Heart right ventricle (tissue), 16 donors: ENCODE measurements around the gene CD83. TPM values are rescaled to one million over a fixed set of nuclear protein-coding genes. Genes with fewer than 3 reads are reported as not detected.

Experiments used
- ATAC-seq, 8 donors: fragments of 200-7000 bp; cut with Tn5 transposase; one replicate each; pipeline ENCODE4 v1.9.1; 2020; ENCODE audit warnings: mild to moderate bottlenecking in 8 of 8, moderate library complexity in 8 of 8, moderate number of reproducible peaks in 1 of 8
- DNase-seq, 2 donors: peaks; one replicate each; pipeline ENCODE4 v3.0.0-alpha.2; 2020
- H3K27ac ChIP-seq, 10 donors: fragments of 200-600 bp; sonication (generic) in 2 of 10; one replicate each; pipeline versions ENCODE4 v1.5.0 to v1.8.0; 2020 to 2022; ENCODE audit warnings: mild to moderate bottlenecking in 3 of 10
- H3K27me3 ChIP-seq, 7 donors: fragments of 200-600 bp; one replicate each; pipeline ENCODE4 v1.8.0; 2021 to 2022; ENCODE audit warnings: mild to moderate bottlenecking in 2 of 7
- H3K36me3 ChIP-seq, 9 donors: fragments of 200-600 bp; sonication (generic) in 1 of 9; one replicate each; pipeline versions ENCODE4 v1.5.0 to v1.8.0; 2020 to 2022; ENCODE audit warnings: mild to moderate bottlenecking in 2 of 9
- H3K4me1 ChIP-seq, 9 donors: fragments of 200-600 bp; sonication (generic) in 1 of 9; one replicate each; pipeline versions ENCODE4 v1.5.0 to v1.8.0; 2020 to 2022; ENCODE audit warnings: mild to moderate bottlenecking in 4 of 9
- H3K4me3 ChIP-seq, 10 donors: fragments of 200-600 bp; sonication (generic) in 2 of 10; one replicate each; pipeline versions ENCODE4 v1.5.0 to v1.8.0; 2020 to 2022; ENCODE audit warnings: mild to moderate bottlenecking in 7 of 10, moderate library complexity in 2 of 10
- H3K9me3 ChIP-seq, 11 donors: fragments of 200-600 bp in 10 of 11; sonication (generic) in 2 of 11; one replicate each; pipeline versions ENCODE4 v1.5.0 to v1.8.0; 2013 to 2022; ENCODE audit warnings: mild to moderate bottlenecking in 2 of 11, control low read depth in 1 of 11, moderate library complexity in 1 of 11
- WGBS, 2 donors: extraction: QIAGEN DNeasy Blood & Tissue Kit; methylation state at CpG; one replicate each; pipeline ENCODE4 v1.1.7; 2013; ENCODE audit warnings: inconsistent platforms in 1 of 2; 5-methylcytosine and 5-hydroxymethylcytosine counted together
- intact Hi-C, 10 donors: fragments of 100-400 bp; cut with DNase I; formaldehyde crosslinking; loops; one replicate each; pipeline versions ENCODE4 v1.11.1 to v1.14.2; 2022
- polyA plus RNA-seq, 2 donors: library from polyadenylated mRNA; stranded (reverse); fragments of 200-250 nt; gene quantifications; one replicate each; pipeline ENCODE4 v1.2.3, GENCODE V29; 2013
- total RNA-seq, 10 donors: library from RNA; stranded (reverse); fragmentation: NEBNext Ultra II Directional in 3 of 10; extraction: Animal tissue kit (Norgen Biotek cat#: 25700) in 3 of 10; gene quantifications; one replicate each; pipeline versions ENCODE4 v1.2.1 to v1.2.4, GENCODE V29; 2021 to 2023
- TF ChIP-seq, protein P1 (sequence below), 9 donors: fragments of 200-600 bp; sonication (generic) in 2 of 9; IDR thresholded peaks; one replicate each; pipeline versions ENCODE4 v1.5.0 to v1.8.0; 2021 to 2022; ENCODE audit warnings: antibody characterized with exemption in 9 of 9, mild to moderate bottlenecking in 5 of 9, moderate library complexity in 1 of 9
- donor health status: Arrhythmogenic right ventricular cardiomyopathy.
- donor health status: ischemic (EF 13 %, LVEDD 7.1; RV severe dilation, severe dysfunction).
- donor health status: healthy with polysubstance abuse.
- donor health status: DM: no; HTN: yes; CAD: no.
- donor health status: DM: no; HTN: no; CAD: no.
- donor health status: ischemic (EF 25% LVEDD 6.9; RV normal size, moderate dysfunction).
- donor health status: ischemic (EF 25% LVEDD 5.7; RV mildly dilated, moderate dysfunction).
- donor health status: healthy.
- donor health status: DM: yes; HTN: yes; CAD: no.
- donor health status: Ischemic cardiomyopathy.
- donor health status: ischemic (EF 35%, LVEDD 5.7; RV mildly dilated, moderate dysfunction).
- donor health status: nonischemic (EF 11% LVEDD 7.7; RV severe dilation, severe dysfunction).
- donor health status: DM: yes; HTN: yes; CAD: no.
- donor health status: PGD.
- donor health status: ischemic (EF 29% LVEDD 5.4; RV normal size, mild dysfunction).
- donor health status: nonischemic (EF 23%, LVEDD 6.1; RV moderate dilation, normal function).

CD83 gene
- total and polyA plus RNA-seq, 12 donors, result 0.68 to 7.5 (median 1.6) TPM

DNA sequence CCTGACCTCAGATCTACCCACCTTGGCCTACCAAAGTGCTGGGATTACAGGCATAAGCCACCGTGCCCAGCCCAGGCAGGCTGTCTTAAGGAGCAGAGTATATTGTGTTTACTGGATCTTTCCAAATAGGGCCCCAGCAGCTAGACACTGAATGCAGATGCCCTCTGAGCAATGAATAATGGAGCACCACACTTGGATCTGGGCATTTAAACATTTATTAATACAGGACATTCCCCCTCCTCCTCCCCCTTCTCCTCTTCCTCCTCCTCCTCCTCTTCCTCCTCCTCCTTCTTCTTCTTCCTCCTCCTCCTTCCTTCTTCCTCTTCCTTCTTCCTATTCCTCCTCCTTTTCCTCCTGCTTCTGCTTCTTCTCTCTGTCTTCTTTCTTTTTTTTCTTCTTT is 34.2 kb downstream of the CD83 start:
- intact Hi-C loops, result no loop called here
- Histone ChIP-seq H3K27me3 (no peaks in the 10 kb centered on the region), H3K27ac (no peak overlapping the region), H3K9me3 (no peaks in the 10 kb centered on the region), H3K4me3 (no peak overlapping the region), H3K36me3 (no peaks in the 10 kb centered on the region), H3K4me1 (peaks cover 0 to 8% (median 0%) of the 10 kb centered on the region in 9 donors)
- TF ChIP-seq, protein P1, sequence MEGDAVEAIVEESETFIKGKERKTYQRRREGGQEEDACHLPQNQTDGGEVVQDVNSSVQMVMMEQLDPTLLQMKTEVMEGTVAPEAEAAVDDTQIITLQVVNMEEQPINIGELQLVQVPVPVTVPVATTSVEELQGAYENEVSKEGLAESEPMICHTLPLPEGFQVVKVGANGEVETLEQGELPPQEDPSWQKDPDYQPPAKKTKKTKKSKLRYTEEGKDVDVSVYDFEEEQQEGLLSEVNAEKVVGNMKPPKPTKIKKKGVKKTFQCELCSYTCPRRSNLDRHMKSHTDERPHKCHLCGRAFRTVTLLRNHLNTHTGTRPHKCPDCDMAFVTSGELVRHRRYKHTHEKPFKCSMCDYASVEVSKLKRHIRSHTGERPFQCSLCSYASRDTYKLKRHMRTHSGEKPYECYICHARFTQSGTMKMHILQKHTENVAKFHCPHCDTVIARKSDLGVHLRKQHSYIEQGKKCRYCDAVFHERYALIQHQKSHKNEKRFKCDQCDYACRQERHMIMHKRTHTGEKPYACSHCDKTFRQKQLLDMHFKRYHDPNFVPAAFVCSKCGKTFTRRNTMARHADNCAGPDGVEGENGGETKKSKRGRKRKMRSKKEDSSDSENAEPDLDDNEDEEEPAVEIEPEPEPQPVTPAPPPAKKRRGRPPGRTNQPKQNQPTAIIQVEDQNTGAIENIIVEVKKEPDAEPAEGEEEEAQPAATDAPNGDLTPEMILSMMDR (IDR thresholded peaks at IDR 0.05), result no peak
- no peak for ATAC-seq
- WGBS, 2 donors, result 85 to 90% methylated on average over 1 of the region's 1 CpG
- no peak for DNase-seq

DNA sequence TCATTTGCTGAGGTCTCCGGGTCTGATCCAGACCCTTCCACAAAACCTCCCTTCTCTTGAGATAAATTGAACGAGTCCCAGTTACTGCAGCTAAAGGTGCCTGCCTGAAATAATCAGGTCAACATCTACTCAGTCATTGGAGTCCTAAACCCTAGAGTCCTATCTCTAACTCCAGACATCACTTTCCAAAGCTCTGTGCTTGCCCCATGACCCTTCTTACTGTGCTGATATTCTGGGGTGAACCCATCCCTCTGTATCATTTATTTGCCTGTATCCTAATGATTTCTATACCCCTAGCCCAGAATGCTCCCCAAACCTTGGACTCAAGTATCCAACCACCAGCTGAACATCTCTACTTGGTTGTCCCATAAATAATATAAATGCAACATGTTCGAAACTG is 35.7 kb downstream of the CD83 start:
- WGBS, 2 donors, result 88 to 90% methylated on average over 3 of the region's 3 CpGs
- Histone ChIP-seq H3K27me3 (no peaks in the 10 kb centered on the region), H3K4me3 (no peak overlapping the region), H3K36me3 (no peaks in the 10 kb centered on the region), H3K4me1 (peaks cover 0 to 8% (median 0%) of the 10 kb centered on the region in 9 donors), H3K27ac (no peak overlapping the region), H3K9me3 (no peaks in the 10 kb centered on the region)
- intact Hi-C loops, result no loop called here
- no peak for ATAC-seq
- DNase-seq, result no peak
- TF ChIP-seq, protein P1 (IDR thresholded peaks at IDR 0.05), result no peak

DNA sequence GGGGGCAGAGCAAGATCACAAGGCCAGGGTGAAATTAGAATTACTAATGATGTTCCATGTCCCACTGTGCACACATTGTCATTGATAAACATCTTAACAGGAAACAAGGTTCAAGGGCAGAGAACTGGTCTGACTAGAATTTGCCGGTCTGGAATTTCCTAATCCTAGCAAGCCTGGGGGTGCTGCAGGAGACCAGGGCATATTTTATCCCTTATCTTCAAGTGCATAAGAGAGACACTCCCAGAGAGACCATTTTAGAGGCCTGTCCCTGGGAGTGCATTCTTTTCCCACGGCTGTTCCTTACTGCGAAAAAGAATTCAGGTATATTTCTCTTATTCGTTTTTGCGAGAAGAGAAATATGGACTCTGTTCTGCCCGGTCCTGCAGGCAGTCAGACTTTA is 41.5 kb downstream of the CD83 start:
- DNase-seq (no peak), ATAC-seq (no peak)
- Histone ChIP-seq H3K9me3 (peaks cover 0 to 10% (median 0%) of the 10 kb centered on the region in 11 donors), H3K36me3 (no peaks in the 10 kb centered on the region), H3K27ac (no peak overlapping the region), H3K4me1 (peaks cover 0 to 6% (median 0%) of the 10 kb centered on the region in 9 donors), H3K27me3 (no peaks in the 10 kb centered on the region), H3K4me3 (no peak overlapping the region)
- 86 to 90% methylated on average over 6 of the region's 6 CpGs for WGBS, 2 donors
- intact Hi-C loops, result no loop called here
- TF ChIP-seq, protein P1 (IDR thresholded peaks at IDR 0.05), result no peak

DNA sequence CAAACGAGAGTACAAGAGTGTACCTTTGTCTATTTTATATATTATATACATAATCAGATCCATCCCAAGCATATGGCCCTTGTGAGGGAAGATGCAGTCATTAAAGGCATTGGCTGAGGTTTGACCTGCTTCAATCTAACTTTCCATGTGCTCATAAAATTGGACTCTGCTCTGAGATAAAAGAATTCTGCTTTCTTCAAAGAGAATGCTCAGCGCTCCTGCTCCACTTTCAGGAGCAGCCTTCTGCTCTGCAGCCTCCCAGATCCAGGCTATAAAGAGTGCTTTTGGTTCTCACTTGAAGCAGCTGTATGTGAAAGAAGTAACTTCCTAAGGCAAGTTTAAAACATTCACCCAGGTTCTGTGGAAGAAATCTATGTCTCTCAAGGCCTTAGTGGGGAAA is 45.3 kb downstream of the CD83 start:
- Histone ChIP-seq H3K36me3 (no peaks in the 10 kb centered on the region), H3K27ac (no peak overlapping the region), H3K27me3 (no peaks in the 10 kb centered on the region), H3K9me3 (peaks cover 0 to 10% (median 0%) of the 10 kb centered on the region in 11 donors), H3K4me3 (no peak overlapping the region), H3K4me1 (peaks cover 0 to 6% (median 0%) of the 10 kb centered on the region in 9 donors)
- no peak for DNase-seq
- intact Hi-C loops, result no loop called here
- TF ChIP-seq, protein P1 (IDR thresholded peaks at IDR 0.05), result no peak
- ATAC-seq, result no peak
- 94 to 99% methylated on average over 2 of the region's 2 CpGs for WGBS, 2 donors
